HepG2 (cell line): ENCODE measurements around the gene MNAT1. TPM values are rescaled to one million over a fixed set of nuclear protein-coding genes. Genes with fewer than 3 reads are reported as not detected.

Source experiments
- BORCS8-MEF2B ChIP-seq: sonication (generic); formaldehyde crosslinking; IDR thresholded peaks from 2 replicates; pipeline ENCODE4 v1.8.0; 2022; ENCODE audit warnings: mild to moderate bottlenecking, missing genetic modification reagents
- MEF2D ChIP-seq: sonication (generic); formaldehyde crosslinking; IDR thresholded peaks from 2 replicates; pipeline ENCODE4 v1.5.1; 2020; ENCODE audit warnings: mild to moderate bottlenecking, missing genetic modification reagents
- MLLT10 ChIP-seq: sonication (generic); formaldehyde crosslinking; IDR thresholded peaks from 2 replicates; pipeline ENCODE4 v1.4.0; 2020; ENCODE audit warnings: missing genetic modification reagents
- NR2C2 ChIP-seq: sonication (generic); formaldehyde crosslinking; IDR thresholded peaks from 2 replicates; pipeline ENCODE4 v1.4.0; 2020; ENCODE audit warnings: missing genetic modification reagents, mild to moderate bottlenecking, moderate library complexity, borderline replicate concordance
- PHF5A ChIP-seq: IDR thresholded peaks from one replicate; pipeline ENCODE4 v1.6.1; 2018; ENCODE audit warnings: low read depth, missing genetic modification reagents; ENCODE audit not compliant: unreplicated experiment
- SP140L ChIP-seq: sonication (generic); formaldehyde crosslinking; IDR thresholded peaks from 2 replicates; pipeline ENCODE4 v1.4.0; 2020; ENCODE audit warnings: missing genetic modification reagents, borderline replicate concordance
- ZMYM3 ChIP-seq: sonication (generic); formaldehyde crosslinking; IDR thresholded peaks from 2 replicates; pipeline ENCODE4 v1.5.1; 2020; ENCODE audit warnings: mild to moderate bottlenecking, missing genetic modification reagents
- ZNF292 ChIP-seq: sonication (generic); formaldehyde crosslinking; IDR thresholded peaks from 2 replicates; pipeline ENCODE4 v1.8.1; 2022; ENCODE audit warnings: mild to moderate bottlenecking, low read depth, missing genetic modification reagents, borderline replicate concordance
- ZNF354B ChIP-seq: sonication (generic); formaldehyde crosslinking; IDR thresholded peaks from 2 replicates; pipeline ENCODE4 v1.8.0; 2022; ENCODE audit warnings: mild to moderate bottlenecking, missing genetic modification reagents
- ZNF383 ChIP-seq: sonication (generic); formaldehyde crosslinking; IDR thresholded peaks from 2 replicates; pipeline ENCODE4 v1.4.0; 2020; ENCODE audit warnings: missing genetic modification reagents, mild to moderate bottlenecking, borderline replicate concordance
- ZNF44 ChIP-seq: sonication (generic); formaldehyde crosslinking; IDR thresholded peaks from 2 replicates; pipeline ENCODE4 v1.5.1; 2020; ENCODE audit warnings: mild to moderate bottlenecking, missing genetic modification reagents
- ZNF570 ChIP-seq: sonication (generic); formaldehyde crosslinking; IDR thresholded peaks from 2 replicates; pipeline ENCODE4 v1.4.0; 2020; ENCODE audit warnings: mild to moderate bottlenecking, missing genetic modification reagents, borderline replicate concordance
- ZNF768 ChIP-seq: sonication (generic); formaldehyde crosslinking; IDR thresholded peaks from 2 replicates; pipeline ENCODE4 v1.4.0; 2020; ENCODE audit warnings: missing genetic modification reagents
- ZNF83 ChIP-seq: sonication (generic); formaldehyde crosslinking; IDR thresholded peaks from 2 replicates; pipeline ENCODE4 v1.4.0; 2020; ENCODE audit warnings: missing genetic modification reagents, mild to moderate bottlenecking, borderline replicate concordance
- polyA plus RNA-seq, 8 experiments: library from polyadenylated mRNA; depleted of rRNA in 3 of 8; stranded (reverse) in 7 of 8; unstranded in 1 of 8; fragments of >200 nt; fragmentation: Illumina TruSeq in 4 of 8; extraction: Trizol in 4 of 8; gene quantifications; 2 replicates each; pipeline versions ENCODE4 v1.2.1 to v1.2.3, GENCODE V29; 2011 to 2016; ENCODE audit warnings: low read depth in 4 of 8, missing spikeins in 1 of 8, mixed read lengths in 1 of 8; ENCODE audit not compliant: insufficient read depth in 1 of 8
- total RNA-seq, 5 experiments: library from RNA; depleted of rRNA; stranded (reverse); fragments of >200 nt; fragmentation: Illumina TruSeq; extraction: Trizol; gene quantifications; 2 replicates each; pipeline ENCODE4 v1.2.3, GENCODE V29; 2016; ENCODE audit warnings: low read depth in 1 of 5
- TF ChIP-seq, protein P1 (sequence below): sonication (generic); IDR thresholded peaks from 2 replicates; pipeline ENCODE4 v1.6.1; 2016; ENCODE audit warnings: low read depth, borderline replicate concordance
- TF ChIP-seq, protein P2 (sequence below): sonication (generic); formaldehyde crosslinking; conservative IDR thresholded peaks from 2 replicates; pipeline ENCODE4 v1.4.0; 2020; ENCODE audit warnings: missing genetic modification reagents
- TF ChIP-seq, protein P3 (sequence below): sonication (generic); formaldehyde crosslinking; IDR thresholded peaks from 2 replicates; pipeline ENCODE4 v1.4.0; 2020; ENCODE audit warnings: mild to moderate bottlenecking, missing genetic modification reagents

Gene MNAT1
- total and polyA plus RNA-seq, 2 of the 13 experiments (the other 11 are each of a cell fraction or from before 2014, with no cell fraction given) = 49.2 to 94.8 TPM

DNA sequence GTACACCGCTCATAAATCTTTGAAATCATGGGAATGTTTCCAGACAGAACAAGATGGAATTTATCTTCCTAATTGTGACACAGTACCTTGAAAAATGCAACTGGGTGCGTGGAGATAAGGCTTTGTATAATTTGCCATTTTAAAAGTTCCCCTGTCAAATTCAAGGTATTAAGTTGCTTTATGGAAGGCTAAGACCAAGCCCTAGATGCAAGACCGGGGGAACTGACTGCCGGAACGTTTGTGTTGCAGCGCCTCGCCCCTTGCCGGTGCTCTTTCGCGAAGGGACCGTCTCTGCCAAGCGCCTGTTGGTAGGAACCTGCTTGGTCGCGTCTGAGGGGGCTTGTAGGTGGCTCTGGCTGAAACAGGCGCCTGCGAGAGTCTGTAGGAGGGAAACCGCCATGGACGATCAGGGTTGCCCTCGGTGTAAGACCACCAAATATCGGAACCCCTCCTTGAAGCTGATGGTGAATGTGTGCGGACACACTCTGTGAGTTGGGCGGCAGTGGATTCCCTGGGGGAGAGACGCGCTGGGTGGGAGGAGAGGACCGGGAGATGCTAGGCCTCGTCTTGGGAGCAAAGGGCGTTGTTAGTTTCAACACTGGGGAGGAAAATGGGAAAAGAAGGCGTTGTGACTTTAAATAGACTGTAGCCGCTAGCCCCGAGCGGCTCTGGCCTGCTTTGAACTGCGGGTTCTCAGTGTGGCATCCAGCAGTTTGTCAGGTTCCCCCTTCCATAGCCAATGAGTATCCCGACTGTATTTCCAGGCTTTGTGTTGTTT lies at the start of gene MNAT1 (continued):
- TF ChIP-seq ZMYM3 (peak; percentile 92), ZNF570 (CRISPR knock-in tag) (0 out of 2 replicates have a peak, but pooled peaks have one; percentile 66), ZNF292 (CRISPR knock-in tag) (peak; percentile 87), SP140L (CRISPR knock-in tag) (peak; percentile 88; the same call in 1 of the 2 replicates), ZNF44 (CRISPR knock-in tag) (no peak), MEF2D (peak; percentile 87), PHF5A (CRISPR knock-in tag) (peak; percentile 89), ZNF83 (no peak), ZNF383 (CRISPR knock-in tag) (0 out of 2 replicates have a peak, but pooled peaks have one; percentile 24), ZNF768 (peak; percentile 84), MLLT10 (CRISPR knock-in tag) (no peak), BORCS8-MEF2B (CRISPR knock-in tag) (peak; percentile 72), NR2C2 (CRISPR knock-in tag) (peak; percentile 71; the same call in 1 of the 2 replicates), ZNF354B (CRISPR knock-in tag) (no peak)
- TF ChIP-seq, protein P1, sequence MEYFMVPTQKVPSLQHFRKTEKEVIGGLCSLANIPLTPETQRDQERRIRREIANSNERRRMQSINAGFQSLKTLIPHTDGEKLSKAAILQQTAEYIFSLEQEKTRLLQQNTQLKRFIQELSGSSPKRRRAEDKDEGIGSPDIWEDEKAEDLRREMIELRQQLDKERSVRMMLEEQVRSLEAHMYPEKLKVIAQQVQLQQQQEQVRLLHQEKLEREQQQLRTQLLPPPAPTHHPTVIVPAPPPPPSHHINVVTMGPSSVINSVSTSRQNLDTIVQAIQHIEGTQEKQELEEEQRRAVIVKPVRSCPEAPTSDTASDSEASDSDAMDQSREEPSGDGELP = peak; percentile 51; the same call in 1 of the 2 replicates
- TF ChIP-seq, protein P2, sequence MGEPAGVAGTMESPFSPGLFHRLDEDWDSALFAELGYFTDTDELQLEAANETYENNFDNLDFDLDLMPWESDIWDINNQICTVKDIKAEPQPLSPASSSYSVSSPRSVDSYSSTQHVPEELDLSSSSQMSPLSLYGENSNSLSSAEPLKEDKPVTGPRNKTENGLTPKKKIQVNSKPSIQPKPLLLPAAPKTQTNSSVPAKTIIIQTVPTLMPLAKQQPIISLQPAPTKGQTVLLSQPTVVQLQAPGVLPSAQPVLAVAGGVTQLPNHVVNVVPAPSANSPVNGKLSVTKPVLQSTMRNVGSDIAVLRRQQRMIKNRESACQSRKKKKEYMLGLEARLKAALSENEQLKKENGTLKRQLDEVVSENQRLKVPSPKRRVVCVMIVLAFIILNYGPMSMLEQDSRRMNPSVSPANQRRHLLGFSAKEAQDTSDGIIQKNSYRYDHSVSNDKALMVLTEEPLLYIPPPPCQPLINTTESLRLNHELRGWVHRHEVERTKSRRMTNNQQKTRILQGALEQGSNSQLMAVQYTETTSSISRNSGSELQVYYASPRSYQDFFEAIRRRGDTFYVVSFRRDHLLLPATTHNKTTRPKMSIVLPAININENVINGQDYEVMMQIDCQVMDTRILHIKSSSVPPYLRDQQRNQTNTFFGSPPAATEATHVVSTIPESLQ (CRISPR knock-in tag) = no peak
- TF ChIP-seq, protein P3, sequence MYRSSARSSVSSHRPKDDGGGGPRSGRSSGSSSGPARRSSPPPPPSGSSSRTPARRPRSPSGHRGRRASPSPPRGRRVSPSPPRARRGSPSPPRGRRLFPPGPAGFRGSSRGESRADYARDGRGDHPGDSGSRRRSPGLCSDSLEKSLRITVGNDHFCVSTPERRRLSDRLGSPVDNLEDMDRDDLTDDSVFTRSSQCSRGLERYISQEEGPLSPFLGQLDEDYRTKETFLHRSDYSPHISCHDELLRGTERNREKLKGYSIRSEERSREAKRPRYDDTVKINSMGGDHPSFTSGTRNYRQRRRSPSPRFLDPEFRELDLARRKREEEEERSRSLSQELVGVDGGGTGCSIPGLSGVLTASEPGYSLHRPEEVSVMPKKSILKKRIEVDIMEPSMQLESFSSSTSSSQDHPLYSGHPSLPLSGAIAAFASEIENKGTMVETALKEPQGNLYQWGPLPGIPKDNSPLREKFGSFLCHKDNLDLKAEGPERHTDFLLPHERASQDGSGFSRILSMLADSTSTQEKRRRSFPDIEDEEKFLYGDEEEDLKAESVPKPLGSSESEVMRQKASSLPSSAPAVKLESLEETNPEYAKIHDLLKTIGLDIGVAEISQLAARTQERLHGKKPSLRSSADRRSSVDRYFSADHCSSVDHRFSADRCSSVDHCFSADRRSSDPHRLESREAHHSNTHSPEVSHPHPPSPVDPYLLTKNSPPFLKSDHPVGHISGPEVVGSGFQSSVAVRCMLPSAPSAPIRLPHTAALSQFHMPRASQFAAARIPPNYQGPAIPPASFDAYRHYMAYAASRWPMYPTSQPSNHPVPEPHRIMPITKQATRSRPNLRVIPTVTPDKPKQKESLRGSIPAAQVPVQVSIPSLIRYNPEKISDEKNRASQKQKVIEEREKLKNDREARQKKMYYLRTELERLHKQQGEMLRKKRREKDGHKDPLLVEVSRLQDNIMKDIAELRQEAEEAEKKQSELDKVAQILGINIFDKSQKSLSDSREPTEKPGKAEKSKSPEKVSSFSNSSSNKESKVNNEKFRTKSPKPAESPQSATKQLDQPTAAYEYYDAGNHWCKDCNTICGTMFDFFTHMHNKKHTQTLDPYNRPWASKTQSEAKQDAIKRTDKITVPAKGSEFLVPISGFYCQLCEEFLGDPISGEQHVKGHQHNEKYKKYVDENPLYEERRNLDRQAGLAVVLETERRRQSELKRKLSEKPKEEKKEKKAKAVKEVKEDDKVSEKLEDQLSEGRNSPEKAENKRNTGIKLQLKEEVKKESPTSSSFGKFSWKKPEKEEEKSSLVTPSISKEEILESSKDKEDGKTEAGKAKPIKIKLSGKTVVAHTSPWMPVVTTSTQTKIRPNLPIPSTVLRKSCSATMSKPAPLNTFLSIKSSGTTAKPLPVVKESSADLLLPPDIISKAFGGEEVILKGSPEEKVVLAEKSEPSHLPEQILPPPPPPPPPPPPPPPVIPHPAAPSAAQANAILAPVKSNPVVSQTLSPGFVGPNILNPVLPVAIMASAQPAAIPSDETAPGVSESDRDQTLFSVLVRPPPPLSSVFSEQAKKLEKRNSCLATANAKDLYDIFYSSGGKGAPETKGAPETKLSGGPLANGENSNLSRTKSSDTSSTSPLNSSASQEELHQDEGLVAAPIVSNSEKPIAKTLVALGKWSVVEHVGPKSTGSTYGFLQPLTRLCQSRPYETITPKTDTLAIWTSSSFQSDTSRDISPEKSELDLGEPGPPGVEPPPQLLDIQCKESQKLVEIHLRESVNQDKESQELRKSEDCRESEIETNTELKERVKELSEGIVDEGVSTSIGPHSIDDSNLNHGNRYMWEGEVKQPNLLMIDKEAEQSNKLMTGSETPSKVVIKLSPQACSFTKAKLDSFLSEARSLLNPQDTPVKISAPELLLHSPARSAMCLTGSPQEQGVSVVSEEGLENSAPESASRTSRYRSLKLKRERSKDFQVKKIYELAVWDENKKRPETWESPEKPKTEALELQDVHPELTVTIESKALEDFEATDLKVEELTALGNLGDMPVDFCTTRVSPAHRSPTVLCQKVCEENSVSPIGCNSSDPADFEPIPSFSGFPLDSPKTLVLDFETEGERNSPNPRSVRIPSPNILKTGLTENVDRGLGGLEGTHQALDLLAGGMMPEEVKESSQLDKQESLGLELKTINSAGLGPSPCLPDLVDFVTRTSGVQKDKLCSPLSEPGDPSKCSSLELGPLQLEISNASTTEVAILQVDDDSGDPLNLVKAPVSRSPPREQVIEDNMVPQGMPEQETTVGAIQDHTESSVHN (CRISPR knock-in tag) = no peak
